Esophagus squamous epithelium (tissue), 5 donors: ENCODE data around the gene SIRT5. TPM values are rescaled to one million over a fixed set of nuclear protein-coding genes. Genes with fewer than 3 reads are reported as not detected.

Experiments used
- DNase-seq: peaks from one replicate; lab custom pipeline; 2025; lab: John Stamatoyannopoulos, UW
- H3K27ac ChIP-seq, 4 donors: fragments of 200-600 bp; sonication (generic); one replicate each; pipeline ENCODE4 v1.5.1; 2016 to 2019; ENCODE audit warnings: mild to moderate bottlenecking in 1 of 4
- H3K27me3 ChIP-seq, 4 donors: fragments of 200-600 bp; sonication (generic); 1 replicate in 3 of 4; 2 replicates in 1 of 4; pipeline versions ENCODE4 v1.5.1 to v1.6.0; 2017 to 2021; ENCODE audit warnings: antibody characterized with exemption in 1 of 4
- H3K36me3 ChIP-seq, 3 donors: fragments of 200-600 bp; sonication (generic); one replicate each; pipeline ENCODE4 v1.5.1; 2016 to 2019
- H3K4me1 ChIP-seq, 3 donors: fragments of 200-600 bp; sonication (generic); one replicate each; pipeline ENCODE4 v1.5.1; 2017 to 2019
- H3K4me3 ChIP-seq, 4 donors: fragments of 200-600 bp; sonication (generic); 1 replicate in 3 of 4; 2 replicates in 1 of 4; pipeline ENCODE4 v1.5.1; 2016 to 2019; ENCODE audit warnings: mild to moderate bottlenecking in 2 of 4, moderate library complexity in 1 of 4
- H3K9me3 ChIP-seq, 3 donors: fragments of 200-600 bp; sonication (generic); one replicate each; pipeline ENCODE4 v1.5.1; 2016 to 2019
- POLR2A ChIP-seq, 4 donors: fragments of 450-650 bp; IDR thresholded peaks; one replicate each; pipeline ENCODE4 v1.6.1; 2017; ENCODE audit warnings: antibody characterized with exemption in 4 of 4, mild to moderate bottlenecking in 4 of 4, moderate library complexity in 3 of 4
- WGBS, 2 donors: methylation state at CpG; one replicate each; pipeline ENCODE4 v1.1.5; 2018; 5-methylcytosine and 5-hydroxymethylcytosine counted together
- intact Hi-C: fragments of 100-400 bp; cut with DNase I; formaldehyde crosslinking; loops from one replicate; pipeline ENCODE4 v1.15.0; 2022
- total RNA-seq, 4 donors: library from RNA; depleted of rRNA; stranded (reverse); fragments of >200 nt; gene quantifications; one replicate each; pipeline ENCODE4 v1.1.0, GENCODE V29; 2016
- TF ChIP-seq, protein P1 (sequence below), 6 experiments: fragments of 450-650 bp in 4 of 6; fragments of 200-600 bp in 2 of 6; sonication (generic) in 2 of 6; IDR thresholded peaks; one replicate each; pipeline ENCODE4 v1.5.1; 2016 to 2019; ENCODE audit warnings: antibody characterized with exemption in 6 of 6, mild to moderate bottlenecking in 4 of 6, moderate library complexity in 4 of 6
- donor health status: DM: yes; HTN: yes; CAD: no.

SIRT5 gene
- total RNA-seq, 4 donors from 2014 or later: 4.1 to 10.7 (median 5.6) TPM

GRCh38 chr6:13660273-13660672 lies 85.9 kb downstream of the SIRT5 start:
- no peaks in the 10 kb centered on the region for H3K27me3 ChIP-seq
- H3K4me3 ChIP-seq: no peak overlapping the region
- intact Hi-C loops: no loop called here
- H3K36me3 ChIP-seq: peaks cover 0 to 18% (median 0%) of the 10 kb centered on the region in 3 donors
- 92 to 95% methylated on average over 1 of the region's 1 CpG for WGBS, 2 donors
- no peak for DNase-seq
- TF ChIP-seq, protein P1, sequence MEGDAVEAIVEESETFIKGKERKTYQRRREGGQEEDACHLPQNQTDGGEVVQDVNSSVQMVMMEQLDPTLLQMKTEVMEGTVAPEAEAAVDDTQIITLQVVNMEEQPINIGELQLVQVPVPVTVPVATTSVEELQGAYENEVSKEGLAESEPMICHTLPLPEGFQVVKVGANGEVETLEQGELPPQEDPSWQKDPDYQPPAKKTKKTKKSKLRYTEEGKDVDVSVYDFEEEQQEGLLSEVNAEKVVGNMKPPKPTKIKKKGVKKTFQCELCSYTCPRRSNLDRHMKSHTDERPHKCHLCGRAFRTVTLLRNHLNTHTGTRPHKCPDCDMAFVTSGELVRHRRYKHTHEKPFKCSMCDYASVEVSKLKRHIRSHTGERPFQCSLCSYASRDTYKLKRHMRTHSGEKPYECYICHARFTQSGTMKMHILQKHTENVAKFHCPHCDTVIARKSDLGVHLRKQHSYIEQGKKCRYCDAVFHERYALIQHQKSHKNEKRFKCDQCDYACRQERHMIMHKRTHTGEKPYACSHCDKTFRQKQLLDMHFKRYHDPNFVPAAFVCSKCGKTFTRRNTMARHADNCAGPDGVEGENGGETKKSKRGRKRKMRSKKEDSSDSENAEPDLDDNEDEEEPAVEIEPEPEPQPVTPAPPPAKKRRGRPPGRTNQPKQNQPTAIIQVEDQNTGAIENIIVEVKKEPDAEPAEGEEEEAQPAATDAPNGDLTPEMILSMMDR (IDR thresholded peaks at IDR 0.05): no peak
- H3K27ac ChIP-seq: no peak overlapping the region
- no peaks in the 10 kb centered on the region for H3K9me3 ChIP-seq
- peaks cover 0 to 63% (median 16%) of the 10 kb centered on the region in 3 donors for H3K4me1 ChIP-seq

DNA sequence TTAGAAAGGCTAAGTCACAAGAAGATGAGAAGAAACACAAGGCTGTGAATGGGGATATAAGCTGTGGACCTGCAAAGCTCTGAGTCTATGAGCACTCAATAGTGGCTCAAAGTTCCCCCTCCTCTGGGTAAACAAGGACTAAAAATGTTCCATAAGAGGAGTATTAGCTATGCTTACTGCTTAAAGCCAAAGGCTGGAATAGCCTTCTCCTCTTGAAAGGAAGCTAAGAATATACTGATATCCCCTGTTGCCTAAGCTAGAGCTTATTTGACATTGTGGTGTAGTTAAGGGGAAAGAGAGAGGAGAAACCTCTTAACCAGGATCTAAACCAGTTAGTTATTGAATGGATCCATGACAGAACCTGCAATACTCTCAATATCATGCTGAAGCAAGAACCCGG lies 86.5 kb downstream of the SIRT5 start:
- H3K4me3 ChIP-seq: no peak overlapping the region
- H3K36me3 ChIP-seq: peaks cover 0 to 12% (median 0%) of the 10 kb centered on the region in 3 donors
- intact Hi-C loops: no loop called here
- peaks cover 0 to 69% (median 16%) of the 10 kb centered on the region in 3 donors for H3K4me1 ChIP-seq
- no peak for TF ChIP-seq POLR2A (IDR thresholded peaks at IDR 0.05)
- TF ChIP-seq, protein P1 (IDR thresholded peaks at IDR 0.05): no peak
- 90 to 96% methylated on average over 1 of the region's 1 CpG for WGBS, 2 donors
- no peak overlapping the region for H3K27ac ChIP-seq
- no peak for DNase-seq
- no peaks in the 10 kb centered on the region for H3K9me3 ChIP-seq
- no peaks in the 10 kb centered on the region for H3K27me3 ChIP-seq

GRCh38 chr6:13661647-13662046 lies 87.2 kb downstream of the SIRT5 start:
- Histone ChIP-seq H3K36me3 (peaks cover 0 to 4% (median 0%) of the 10 kb centered on the region in 3 donors), H3K9me3 (no peaks in the 10 kb centered on the region), H3K27ac (no peak overlapping the region), H3K27me3 (no peaks in the 10 kb centered on the region), H3K4me1 (peaks cover 0 to 77% (median 16%) of the 10 kb centered on the region in 3 donors), H3K4me3 (no peak overlapping the region)
- TF ChIP-seq, protein P1 (IDR thresholded peaks at IDR 0.05): no peak
- no peak for TF ChIP-seq POLR2A (IDR thresholded peaks at IDR 0.05)
- no peak for DNase-seq
- intact Hi-C loops: no loop called here
- WGBS, 2 donors: 74 to 97% methylated on average over 2 of the region's 2 CpGs

DNA sequence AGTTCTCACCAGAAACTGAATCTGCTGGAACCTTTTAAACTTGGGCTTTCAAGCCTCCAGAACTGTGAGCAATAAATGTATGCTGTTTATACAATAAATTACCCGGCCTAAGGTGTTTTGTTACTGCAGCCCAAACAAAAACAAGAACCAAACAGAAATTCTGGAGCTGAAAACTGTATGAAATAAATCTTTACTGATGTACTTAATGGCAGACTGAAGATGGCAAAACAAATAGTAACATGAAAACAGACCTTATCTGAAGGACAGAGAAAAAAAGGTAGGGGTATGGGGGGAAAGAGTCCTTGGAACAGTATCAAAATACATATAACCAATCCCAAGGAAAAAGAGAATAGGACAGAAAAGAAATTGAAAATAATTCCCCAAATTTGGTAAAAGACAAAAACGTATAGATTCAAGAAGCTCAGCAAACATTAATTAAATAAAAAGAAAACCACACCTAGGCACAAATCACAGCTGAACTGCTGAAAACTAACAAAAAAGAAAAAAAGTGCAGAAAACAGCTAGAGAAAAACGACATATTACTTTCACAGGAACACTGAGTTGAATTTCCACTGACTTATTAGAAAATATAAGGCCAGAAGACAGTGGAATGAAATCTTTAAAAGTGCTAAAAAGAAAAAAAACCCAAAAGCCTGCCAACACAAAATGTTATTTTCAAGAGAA lies 88.4 kb downstream of the SIRT5 start:
- H3K4me3 ChIP-seq: no peak overlapping the region
- TF ChIP-seq, protein P1 (IDR thresholded peaks at IDR 0.05): no peak
- TF ChIP-seq POLR2A (IDR thresholded peaks at IDR 0.05): no peak
- no peaks in the 10 kb centered on the region for H3K36me3 ChIP-seq
- H3K9me3 ChIP-seq: no peaks in the 10 kb centered on the region
- intact Hi-C loops: no loop called here
- no peak for DNase-seq
- H3K4me1 ChIP-seq: peaks cover 4 to 88% (median 25%) of the 10 kb centered on the region in 3 donors
- no peak overlapping the region for H3K27ac ChIP-seq
- no peaks in the 10 kb centered on the region for H3K27me3 ChIP-seq
- 72 to 81% methylated on average over 3 of the region's 3 CpGs for WGBS, 2 donors

DNA sequence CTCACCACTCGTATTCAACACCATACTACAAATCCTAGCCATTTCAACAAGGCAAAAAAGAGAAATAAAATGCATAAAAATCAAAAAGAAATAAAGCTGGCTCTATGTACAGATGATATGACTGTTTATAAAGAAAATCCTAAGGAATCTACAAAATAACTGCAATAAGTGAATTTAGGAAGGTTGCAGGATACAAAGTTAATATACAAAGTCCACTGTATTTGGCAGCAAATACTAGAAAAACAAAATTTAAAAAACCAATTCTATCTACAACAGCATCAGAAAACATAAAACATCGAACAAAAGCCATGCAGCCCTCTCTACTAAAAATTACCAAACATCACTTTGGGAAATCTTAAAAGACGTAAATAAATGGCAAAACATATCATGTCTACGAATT lies 89.6 kb downstream of the SIRT5 start:
- WGBS, 2 donors: 91 to 93% methylated on average over 4 of the region's 4 CpGs
- Histone ChIP-seq H3K27ac (no peak overlapping the region), H3K36me3 (no peaks in the 10 kb centered on the region), H3K27me3 (no peaks in the 10 kb centered on the region), H3K4me3 (no peak overlapping the region), H3K9me3 (no peaks in the 10 kb centered on the region), H3K4me1 (peaks cover 4 to 86% (median 28%) of the 10 kb centered on the region in 3 donors)
- intact Hi-C loops: no loop called here
- DNase-seq: no peak
- no peak for TF ChIP-seq POLR2A (IDR thresholded peaks at IDR 0.05)
- TF ChIP-seq, protein P1 (IDR thresholded peaks at IDR 0.05): no peak

Other genes starting within 250 kb of the SIRT5 start
- 10 to 100 TPM in 3 of 4 donors, 1 to 10 TPM in 1; 8.2 to 13.5 (median 12.6) TPM for gene TBC1D7, start 246.1 kb upstream of the SIRT5 start, total RNA-seq
- 10 to 100 TPM; 16.1 to 30.7 (median 22.9) TPM for gene GFOD1, start 87.0 kb upstream of the SIRT5 start, total RNA-seq
- 100 to 1,000 TPM in 2 of 4 donors, 10 to 100 TPM in 2; 75.8 to 106 (median 92.4) TPM for gene NOL7, start 40.7 kb downstream of the SIRT5 start, total RNA-seq
- 10 to 100 TPM; 32.9 to 69.6 (median 63.3) TPM for gene RANBP9, start 137.2 kb downstream of the SIRT5 start, total RNA-seq
- gene MCUR1, start 240.0 kb downstream of the SIRT5 start, total RNA-seq: 10 to 100 TPM; 11.4 to 14.3 (median 13.1) TPM